Measurements from ENCODE around the gene ERVV-1.
"Not testable (repeated sequence)": the region's sequence is repeated elsewhere in the genome, so short reads cannot be mapped to it uniquely, and the experiment has no call there.

Gene ERVV-1

GRCh38 chr19:53019684-53020083 is 6.0 kb downstream of the ERVV-1 start:
- no peak for DNase-seq (ENCODE audit: low spot score)

GRCh38 chr19:53028306-53028705 is 14.6 kb downstream of the ERVV-1 start:
- not testable (repeated sequence) for DNase-seq (ENCODE audit: low spot score)

GRCh38 chr19:53034054-53034453 is 20.3 kb downstream of the ERVV-1 start:
- DNase-seq (ENCODE audit: low spot score) = no peak

GRCh38 chr19:53034948-53035675 is 21.4 kb downstream of the ERVV-1 start:
- DNase-seq (ENCODE audit: low spot score) = no peak

- no peak for DNase-seq (ENCODE audit: low spot score)
Measured at GRCh38 chr19:53037101-53038097, 23.7 kb downstream of the ERVV-1 start.

GRCh38 chr19:53041366-53041765 is 27.6 kb downstream of the ERVV-1 start:
- DNase-seq (ENCODE audit: low spot score) = no peak

- DNase-seq (ENCODE audit: low spot score) = no peak
Measured at GRCh38 chr19:53045536-53045935, 31.8 kb downstream of the ERVV-1 start.

GRCh38 chr19:53047379-53047778 is 33.7 kb downstream of the ERVV-1 start:
- DNase-seq (ENCODE audit: low spot score) = no peak

- DNase-seq (ENCODE audit: low spot score) = no peak
Measured at GRCh38 chr19:53055117-53055516, 41.4 kb downstream of the ERVV-1 start.

- no peak for DNase-seq (ENCODE audit: low spot score)
Measured at GRCh38 chr19:53057904-53058580, 44.3 kb downstream of the ERVV-1 start.
